ENCODE results near the gene TMEM256. TPM values are rescaled to one million over a fixed set of nuclear protein-coding genes. Genes with fewer than 3 reads are reported as not detected.

Gene TMEM256
- total and polyA plus RNA-seq, 2 of the 8 experiments (the other 6 are each of a cell fraction or from before 2014, with no cell fraction given) = 97.0 to 350 TPM

- Histone ChIP-seq H3K9ac (replicated peaks in 1 of 4; ENCODE audit: extremely low read depth in 1 of 4, low read depth in 3 of 4, low read length in 3 of 4) (no peak overlapping the region), H2BK5ac (ENCODE audit: low read depth, low read length) (no peak overlapping the region), H3K27me3 (replicated peaks in 1 of 4; ENCODE audit: control insufficient read depth in 3 of 4, extremely low read depth in 1 of 4, insufficient read depth in 3 of 4, low read length in 3 of 4) (no peaks in the 10 kb centered on the region; a peak in 1 of 7 replicates), H4K20me1 (replicated peaks in 1 of 2; ENCODE audit: control insufficient read depth in 1 of 2, insufficient read depth in 2 of 2, low read length in 2 of 2) (peaks cover 0 to 22% of the 10 kb centered on the region in 2 experiments), H4K8ac (ENCODE audit: extremely low read depth, insufficient read depth, low read length) (no peak overlapping the region), H3K23ac (ENCODE audit: insufficient read length) (no peak overlapping the region), H3K56ac (replicated peaks; ENCODE audit: insufficient read length, low read depth, low read length) (no peak overlapping the region), H2AFZ (ENCODE audit: low read length) (no peak overlapping the region), H2BK12ac (ENCODE audit: low read depth, low read length) (no peak overlapping the region), H4K91ac (replicated peaks; ENCODE audit: insufficient read length, low read length) (no peak overlapping the region), H2BK120ac (replicated peaks; ENCODE audit: low read depth, low read length) (no peak overlapping the region), H3K9me3 (ENCODE audit: insufficient read depth in 2 of 2, low read depth in 1 of 2, low read length in 1 of 2) (no peaks in the 10 kb centered on the region), H2BK15ac (ENCODE audit: low read length) (no peak overlapping the region), H3K4me1 (replicated peaks in 1 of 4; ENCODE audit: control insufficient read depth in 3 of 4, insufficient read depth in 4 of 4, low read length in 3 of 4) (peaks cover 0 to 18% (median 12%) of the 10 kb centered on the region in 4 experiments; a peak in 5 of 7 replicates), H2AK5ac (ENCODE audit: low read depth, low read length) (no peak overlapping the region), H3K27ac (ENCODE audit: low read depth, low read length) (no peak overlapping the region), H3K4ac (replicated peaks; ENCODE audit: insufficient read length, low read depth, low read length) (no peak overlapping the region), H2BK20ac (ENCODE audit: low read length) (no peak overlapping the region), H3K36me3 (ENCODE audit: control insufficient read depth in 2 of 4, insufficient read depth in 4 of 4, low read length in 3 of 4) (peaks cover 2 to 19% (median 17%) of the 10 kb centered on the region in 4 experiments; a peak in 5 of 8 replicates), H3K4me3 (ENCODE audit: extremely low read depth in 1 of 4, insufficient read depth in 2 of 4, low read depth in 3 of 4, low read length in 4 of 4) (peak overlapping the region; percentile 72 to 94 (median 81); a peak in 7 of 8 replicates), H3K14ac (ENCODE audit: insufficient read length) (no peak overlapping the region), H3K79me1 (ENCODE audit: low read depth, low read length) (peaks cover 7% of the 10 kb centered on the region), H3K79me2 (ENCODE audit: control insufficient read depth in 1 of 2, insufficient read depth in 2 of 2, low read length in 2 of 2) (peaks cover 0 to 8% of the 10 kb centered on the region in 2 experiments; a peak in 1 of 4 replicates), H3K4me2 (ENCODE audit: insufficient read depth in 1 of 2, low read depth in 2 of 2, low read length in 2 of 2) (peak overlapping the region; percentile 90 to 97), H4K5ac (ENCODE audit: insufficient read length, low read depth, low read length) (no peak overlapping the region), H3K23me2 (ENCODE audit: low read depth, low read length) (peaks cover 17% of the 10 kb centered on the region; the same call in 1 of the 2 replicates), H3K18ac (ENCODE audit: extremely low read depth, low read length) (no peak overlapping the region)
- WGBS, 2 experiments (ENCODE audit: extremely low coverage in 1 of 2, insufficient coverage in 1 of 2, insufficient read length in 1 of 2, insufficient replicate concordance in 2 of 2, low coverage in 1 of 2, low lambda C conversion rate in 2 of 2, missing lambda C conversion rate in 1 of 2) = 12% methylated on average over 3 of the region's 12 CpGs; no CpG with 5 or more reads in 1 of the 2 experiments
- no peak for DNase-seq (ENCODE audit: low read depth in 1 of 2, low spot score in 2 of 2)
- CTCF ChIA-PET (ENCODE audit: partially characterized antibody) = interaction anchor here (1.0 to 2.9 kb wide), 7 partner anchors 15 to 155 kb away, joined by 3 to 15 read pairs (median 4); partner anchors contain the start of gene SPEM1
- no peak for TF ChIP-seq SUZ12 (IDR thresholded peaks at IDR 0.05; ENCODE audit: low read length)
- TF ChIP-seq RBBP5 (IDR thresholded peaks at IDR 0.05; ENCODE audit: borderline replicate concordance, low read depth, low read length) = 0 out of 2 replicates have a peak, but pooled peaks have one; percentile 20
- POLR2A ChIA-PET (ENCODE audit: partially characterized antibody) = interaction anchor here (0.7 to 8.2 kb wide), 19 partner anchors 10 to 152 kb away, joined by 3 to 66 read pairs (median 4); partner anchors contain the start of genes ACAP1, CHRNB1, FGF11 and PLSCR3
- FAIRE-seq = no peak
These were observed 2.4 kb upstream of the TMEM256 start for GRCh38 chr17:7406235-7406825.

Data from H1 (cell line).